Jurkat, Clone E6-1 (cell line): ENCODE data around the gene NT5DC2. TPM values are rescaled to one million over a fixed set of nuclear protein-coding genes. Genes with fewer than 3 reads are reported as not detected.
A peak's percentile ranks its signal among the peaks of the same experiment; 100 is the strongest.

Source experiments
- DNase-seq: peaks from one replicate; pipeline ENCODE4 v3.0.0-alpha.2; 2011; ENCODE audit warnings: low read depth, low spot score
- H3K4me3 ChIP-seq: 2 replicates; pipeline ENCODE4 v1.5.1; 2011; ENCODE audit warnings: mild to moderate bottlenecking, low read length, control low read depth, moderate library complexity
- polyA plus RNA-seq: library from polyadenylated mRNA; unstranded; fragments of >200 nt; gene quantifications from one replicate; pipeline ENCODE4 v1.2.1, GENCODE V29; 2012; ENCODE audit warnings: missing spikeins; ENCODE audit not compliant: insufficient read length, insufficient read depth

Gene NT5DC2
- 215 TPM for polyA plus RNA-seq

DNA sequence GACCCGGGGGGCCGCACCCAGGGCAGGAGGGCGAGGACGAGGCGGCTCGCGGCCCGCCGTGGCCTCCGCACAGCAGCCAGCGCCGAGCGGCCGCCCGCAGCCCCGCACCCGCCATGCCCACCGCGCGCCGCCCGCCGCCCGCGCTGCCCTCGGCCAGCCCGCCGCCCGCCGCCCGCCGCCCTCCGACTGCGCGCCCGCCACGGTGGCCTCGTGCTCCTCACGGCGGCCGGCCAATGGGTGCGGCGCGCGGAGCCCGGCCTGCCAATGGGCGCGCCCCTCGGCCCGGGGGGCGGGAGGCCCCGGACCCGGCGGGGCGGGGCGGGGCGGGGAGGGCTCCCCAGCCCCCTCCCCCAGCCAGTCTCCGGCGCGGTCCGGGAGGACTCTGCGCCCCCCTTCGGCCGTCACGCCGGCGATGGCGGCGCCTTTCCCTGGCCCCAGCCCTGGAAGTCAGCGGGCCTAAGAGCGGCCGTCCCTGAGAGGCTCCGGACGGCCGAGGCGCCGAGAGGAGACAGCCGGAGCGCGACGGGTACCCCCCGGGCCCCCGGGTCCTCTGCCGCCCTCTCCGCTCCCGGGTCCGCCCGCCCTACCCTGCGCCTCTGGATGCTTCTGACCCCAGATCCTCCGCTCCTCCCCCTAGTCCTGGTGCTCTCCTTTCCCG is at the start of gene NT5DC2:
Gene NT5DC2, minus strand, starts transcription at position 235 of the 658 bp plus-strand sequence. Its CDS starts 120 bp downstream, at position 115.
- DNase-seq, result peak; percentile 39
- H3K4me3 ChIP-seq, result peak within 1 kb of the TSS; percentile 64

DNA sequence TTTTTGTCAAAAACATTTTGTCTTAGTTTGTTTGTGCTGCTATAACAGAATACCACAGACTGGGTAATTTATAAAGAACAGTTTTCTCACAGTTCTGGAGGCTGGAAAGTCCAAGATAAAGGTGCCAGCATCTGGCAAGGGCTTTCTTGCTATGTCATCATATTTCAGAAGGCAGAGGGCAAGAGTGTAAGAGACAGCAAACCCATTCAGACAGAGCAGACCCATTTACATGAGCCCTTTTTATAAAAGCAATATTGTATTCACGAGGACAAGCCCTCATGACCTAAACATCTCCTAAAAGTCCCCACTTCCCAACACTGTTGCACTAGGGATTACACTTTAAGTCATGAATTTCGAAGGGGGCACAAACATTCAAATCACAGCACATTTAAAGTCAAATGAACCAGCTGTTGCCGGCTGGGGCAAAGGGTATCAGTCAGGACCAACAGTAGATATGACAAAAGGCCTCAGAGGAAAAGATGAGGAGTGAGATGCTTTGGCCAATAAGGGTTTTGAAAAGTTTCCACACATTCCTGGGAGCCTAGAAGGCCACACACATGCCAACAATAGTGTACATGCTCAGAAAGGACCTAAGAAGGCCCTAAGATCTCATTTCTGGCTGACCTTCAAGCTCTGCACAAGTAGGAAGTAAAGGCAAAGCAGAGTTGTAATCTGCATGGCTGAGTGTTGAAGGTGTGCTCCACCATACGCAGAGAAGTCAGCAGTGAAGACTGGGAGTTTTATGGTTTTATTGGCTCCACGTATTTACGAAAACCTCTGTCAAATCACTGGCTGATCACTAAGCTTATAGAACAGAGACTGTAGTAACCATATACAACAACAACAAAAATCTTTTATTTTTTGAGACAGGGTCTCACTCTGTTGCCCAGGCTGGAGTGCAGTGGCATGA is 40.7 kb upstream of the NT5DC2 start:
- no peak overlapping the region for H3K4me3 ChIP-seq
- DNase-seq, result no peak

DNA sequence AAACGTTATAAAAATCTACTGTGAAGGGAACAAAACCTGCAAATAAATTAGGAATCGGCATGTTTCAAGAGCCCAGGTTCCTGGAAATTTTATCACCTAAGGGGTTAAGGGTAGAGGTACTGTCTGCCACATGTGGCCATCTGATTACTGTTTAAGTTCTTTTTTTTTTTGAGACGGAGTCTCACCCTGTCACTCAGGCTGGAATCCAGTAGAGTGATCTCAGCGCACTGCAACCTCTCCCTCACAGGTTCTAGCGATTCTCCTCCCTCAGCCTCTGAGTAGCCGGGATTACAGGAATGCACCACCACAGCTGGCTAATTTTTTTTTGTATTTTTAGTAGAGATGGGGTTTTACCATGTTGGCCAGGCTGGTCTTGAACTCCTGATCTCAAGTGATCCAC is 38.6 kb upstream of the NT5DC2 start:
- no peak for DNase-seq
- H3K4me3 ChIP-seq, result no peak overlapping the region

DNA sequence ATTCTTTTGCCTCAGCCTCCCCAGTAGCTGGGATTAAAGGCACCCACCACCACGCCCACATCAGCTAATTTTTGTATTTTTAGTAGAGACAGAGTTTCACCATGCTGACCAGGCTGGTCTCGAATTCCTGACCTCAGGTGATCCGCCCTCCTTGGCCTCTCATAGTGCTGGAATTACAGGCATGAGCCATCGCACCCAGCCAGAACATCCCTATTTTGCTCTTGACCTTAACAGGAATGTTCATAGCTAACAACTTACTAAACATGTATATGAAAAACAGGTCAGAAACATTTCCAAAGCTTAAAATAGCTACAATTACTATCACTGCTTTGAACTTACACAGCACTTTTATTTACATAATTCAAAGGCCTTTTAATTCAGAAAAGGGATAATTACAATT is 36.4 kb upstream of the NT5DC2 start:
- no peak overlapping the region for H3K4me3 ChIP-seq
- no peak for DNase-seq

DNA sequence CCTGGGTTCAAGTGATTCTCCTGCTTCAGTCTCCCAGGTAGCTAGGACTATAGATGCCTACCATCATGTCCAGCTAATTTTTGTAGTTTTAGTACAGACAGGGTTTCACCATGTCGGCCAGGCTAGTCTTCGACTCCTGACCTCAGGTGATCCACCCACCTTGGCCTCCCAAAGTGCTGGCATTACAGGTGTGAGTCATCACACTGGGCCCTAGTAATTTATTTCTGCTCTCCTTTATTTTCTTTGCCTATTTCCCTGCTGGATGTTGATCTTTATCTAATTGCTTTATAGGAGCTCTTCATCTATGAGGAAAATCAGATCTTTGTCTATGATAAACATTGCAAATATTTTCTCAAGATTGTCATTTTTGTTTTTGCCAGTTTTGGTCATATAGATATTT is 34.4 kb upstream of the NT5DC2 start:
- H3K4me3 ChIP-seq, result no peak overlapping the region
- no peak for DNase-seq

DNA sequence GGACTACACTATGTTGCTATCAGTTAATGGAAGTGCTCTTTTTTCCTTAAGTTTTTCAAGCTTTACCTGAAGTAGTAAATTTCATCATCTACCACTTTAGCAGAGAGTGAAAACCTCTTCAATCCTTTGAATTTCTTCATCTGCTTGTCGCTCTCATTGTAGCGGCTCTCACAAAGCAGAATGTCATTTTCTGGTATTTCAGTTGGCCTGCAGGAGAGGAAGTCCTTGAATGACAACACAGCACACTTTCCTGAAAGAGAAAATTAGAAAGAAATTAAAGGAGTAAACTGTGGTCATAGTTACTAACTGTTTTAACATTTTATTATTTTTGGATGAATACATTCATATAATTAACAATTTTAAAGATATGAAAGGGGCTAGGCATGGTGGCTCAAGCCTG is 30.3 kb upstream of the NT5DC2 start:
- no peak for DNase-seq
- no peak overlapping the region for H3K4me3 ChIP-seq

DNA sequence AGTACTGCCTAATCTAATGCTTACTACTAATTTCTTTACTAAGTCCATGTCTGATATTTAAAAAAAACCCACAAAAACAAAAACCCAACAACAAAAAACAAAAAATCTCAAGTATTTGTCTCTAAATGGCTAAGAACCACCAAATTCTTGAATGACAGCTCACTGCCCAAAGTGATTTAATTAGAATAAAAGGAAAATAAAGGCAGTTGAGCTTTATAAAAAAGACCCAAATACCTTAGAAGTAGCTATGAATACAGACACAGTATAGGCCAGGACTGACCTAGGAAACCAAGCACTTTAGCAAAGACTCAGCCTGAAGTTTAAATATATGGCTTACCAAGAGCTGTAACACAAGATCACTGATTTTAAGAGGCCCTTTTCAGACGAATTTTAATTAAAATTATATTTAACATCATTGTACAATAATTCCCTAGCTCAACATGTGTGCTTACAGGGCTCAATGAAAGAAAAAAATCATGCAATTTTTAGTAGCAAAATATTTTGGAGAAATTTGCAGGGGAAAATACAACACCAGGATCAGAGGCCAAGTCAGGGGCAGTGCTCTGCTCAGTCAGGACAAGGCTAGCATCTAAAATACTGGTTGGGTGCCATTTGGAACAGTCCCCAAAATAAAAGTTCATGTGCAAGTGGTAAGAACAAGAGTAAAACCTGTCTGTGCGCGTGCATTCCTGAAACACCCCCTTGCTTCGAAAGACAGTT is 27.5 kb upstream of the NT5DC2 start:
- H3K4me3 ChIP-seq, result no peak overlapping the region
- DNase-seq, result no peak

DNA sequence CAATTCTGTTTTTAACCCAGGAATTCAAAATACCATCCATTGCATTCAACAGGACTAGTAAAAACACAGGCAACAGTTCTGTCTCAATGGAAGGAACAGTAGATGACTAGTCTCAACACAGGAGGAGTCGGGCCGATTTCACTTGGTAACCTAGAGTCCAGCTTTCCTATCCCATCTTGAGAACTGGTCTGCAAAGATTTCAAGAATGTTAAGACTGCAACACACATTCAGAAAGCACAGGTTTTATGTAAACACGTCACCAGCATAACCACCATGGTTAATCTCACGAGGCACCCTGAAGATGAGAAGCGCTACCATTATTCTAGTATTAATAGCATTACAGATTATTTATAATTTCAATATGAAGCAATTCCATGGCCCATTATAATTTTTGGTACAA is 24.8 kb upstream of the NT5DC2 start:
- DNase-seq, result no peak

DNA sequence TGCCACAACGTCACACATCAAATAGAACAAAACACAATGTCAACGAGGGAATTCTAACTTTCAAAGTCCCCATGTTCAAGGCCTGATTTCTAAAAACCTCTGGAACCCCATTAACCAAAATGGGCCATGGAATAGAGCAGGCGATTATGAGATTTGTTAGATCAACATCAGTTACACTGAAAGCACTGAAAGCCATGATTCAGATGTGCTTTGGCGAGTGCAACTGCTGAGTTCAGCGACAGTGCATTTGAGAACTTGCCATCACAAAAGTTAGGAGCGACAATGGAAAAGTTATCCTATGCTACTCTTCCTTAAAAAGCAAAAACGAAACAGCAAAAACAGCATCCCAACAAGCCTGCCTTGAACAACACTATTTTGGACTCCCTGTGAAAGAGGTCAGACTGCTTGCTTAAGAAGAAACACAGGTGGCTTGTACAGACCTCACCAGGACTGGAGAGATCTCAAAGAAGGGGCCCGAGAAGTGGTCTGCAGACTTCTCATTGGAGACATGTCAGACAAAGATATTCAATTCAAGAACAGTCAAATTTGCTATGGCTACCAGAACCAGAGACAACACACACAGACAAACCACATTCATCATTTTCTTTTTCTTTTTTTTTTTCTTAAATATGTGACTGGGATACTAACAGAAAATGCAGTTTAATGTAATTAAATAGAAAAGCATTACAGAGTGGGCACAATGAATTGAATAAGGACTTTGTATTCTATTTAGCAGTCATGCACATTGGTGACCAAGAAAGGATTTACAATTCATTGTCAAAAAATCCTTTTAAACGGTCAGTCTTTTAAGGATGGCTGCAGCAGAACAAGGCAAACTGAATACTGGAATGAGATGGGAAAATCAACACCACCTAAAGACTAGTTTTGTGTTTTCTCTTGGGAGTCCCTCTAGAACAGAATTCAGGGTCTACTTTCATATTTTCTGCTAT is 23.6 kb upstream of the NT5DC2 start:
- DNase-seq, result no peak
- H3K4me3 ChIP-seq, result no peak overlapping the region

More for the DNA sequence above, 24.8 kb upstream of the NT5DC2 start:
- no peak overlapping the region for H3K4me3 ChIP-seq

DNA sequence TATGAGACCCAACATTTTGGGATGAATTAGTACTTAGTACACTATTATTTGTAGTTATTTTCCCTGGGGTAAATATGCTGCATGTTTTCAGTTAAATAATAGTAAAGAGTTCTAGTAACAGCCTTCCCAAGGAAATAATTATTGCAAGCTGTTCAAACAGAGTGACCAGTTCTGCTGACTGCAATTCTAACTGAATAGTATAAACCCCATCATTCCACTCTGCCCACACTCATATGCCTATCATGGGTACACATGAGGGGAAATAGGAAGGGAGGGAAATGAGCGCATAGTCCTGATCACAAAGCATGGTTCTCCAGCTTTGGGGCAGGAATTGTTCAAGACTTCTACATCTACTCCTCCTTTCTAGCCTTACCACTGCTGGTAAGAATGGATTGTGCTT is 21.4 kb upstream of the NT5DC2 start:
- no peak overlapping the region for H3K4me3 ChIP-seq
- DNase-seq, result no peak

DNA sequence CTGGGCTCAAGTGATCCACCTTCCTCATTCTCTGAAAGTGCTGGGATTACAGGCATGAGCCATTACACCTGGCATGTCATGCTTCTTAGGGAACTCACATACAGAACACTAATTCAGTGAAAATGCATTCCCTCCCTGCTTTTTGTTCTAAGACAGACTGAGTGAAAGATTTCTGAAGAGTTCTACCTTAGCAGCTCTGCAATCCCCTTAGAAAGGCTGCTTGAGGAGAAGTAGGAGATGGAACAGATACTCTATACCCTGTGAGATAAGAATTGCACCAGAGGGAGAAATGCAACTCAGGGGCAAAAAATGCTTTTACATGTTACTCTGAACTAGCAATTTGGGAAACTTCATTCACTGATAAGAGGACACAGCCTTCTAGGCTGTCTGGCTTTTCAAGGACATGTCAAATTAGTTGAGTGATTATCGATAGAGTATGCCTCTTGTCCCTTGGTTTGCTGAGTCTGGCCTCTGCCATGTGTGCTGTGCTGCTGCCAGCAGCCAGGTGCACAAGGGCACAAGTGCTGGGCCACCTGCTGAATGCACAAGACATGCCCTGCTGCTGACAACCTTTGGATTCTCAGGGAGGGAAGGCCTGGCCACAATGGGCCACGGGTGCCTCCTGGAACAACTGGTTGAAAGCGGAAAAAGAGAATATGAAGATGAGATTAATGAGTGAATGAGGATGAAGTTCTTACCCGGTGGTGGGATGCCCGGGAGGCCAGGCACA is 20.5 kb upstream of the NT5DC2 start:
- no peak overlapping the region for H3K4me3 ChIP-seq
- no peak for DNase-seq

DNA sequence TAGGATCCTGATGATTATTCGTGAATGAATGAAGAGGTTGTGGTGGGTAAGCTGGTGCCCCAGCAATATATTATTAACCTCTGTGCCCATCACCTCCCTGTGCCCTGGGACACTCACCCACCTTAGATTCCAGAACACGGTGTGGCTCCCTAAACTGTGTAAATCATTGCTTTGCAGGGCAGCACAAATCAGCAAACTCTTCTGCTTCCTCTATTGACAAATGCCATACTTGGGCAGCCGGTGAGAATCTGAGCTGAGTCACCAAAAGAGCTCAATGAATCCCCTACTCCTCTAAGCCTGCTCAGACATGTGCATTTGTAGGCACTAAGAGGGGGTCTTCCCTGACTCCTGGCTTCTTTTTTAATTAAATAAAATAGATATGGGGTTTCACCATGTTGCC is 18.4 kb upstream of the NT5DC2 start:
- no peak for DNase-seq

DNA sequence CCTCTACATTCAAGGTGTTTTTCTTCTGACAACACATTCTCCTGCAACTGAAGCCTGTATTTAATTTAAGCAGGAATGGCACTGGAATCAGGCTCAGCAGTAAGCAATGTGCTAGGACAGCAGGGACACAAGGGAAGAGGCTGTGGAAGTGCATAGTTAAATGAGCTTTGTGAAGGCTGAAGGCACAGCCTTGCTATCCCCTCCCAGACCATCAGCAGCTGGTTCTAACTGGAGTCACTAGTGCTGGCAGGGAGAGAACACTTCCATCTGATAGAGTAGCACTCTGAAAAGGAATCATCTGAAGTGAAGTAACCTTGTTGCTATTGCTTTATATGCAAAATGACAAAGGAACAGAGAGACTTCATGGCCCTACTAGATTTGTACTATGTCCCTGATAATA is 17.5 kb upstream of the NT5DC2 start:
- no peak for DNase-seq
- H3K4me3 ChIP-seq, result no peak overlapping the region

More for the DNA sequence above, 18.4 kb upstream of the NT5DC2 start:
- H3K4me3 ChIP-seq, result no peak overlapping the region

DNA sequence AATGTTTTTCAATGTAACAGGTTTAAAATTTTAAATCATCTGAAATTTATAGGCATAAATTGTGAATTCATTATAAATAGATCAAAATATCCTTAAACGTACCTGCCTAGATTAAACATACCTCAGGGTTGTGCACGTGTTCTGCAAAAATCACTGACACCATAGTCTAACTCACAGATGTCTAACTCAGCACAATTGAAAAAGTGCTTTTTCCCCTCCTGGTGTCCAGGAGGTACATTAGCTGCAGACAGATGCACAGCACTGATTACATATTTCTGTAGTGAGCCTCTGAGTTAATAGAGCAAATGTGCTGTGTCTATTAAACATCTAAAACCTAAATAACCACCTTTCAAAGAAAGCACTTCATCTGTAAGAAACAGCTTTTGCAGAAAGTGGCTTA is 13.5 kb upstream of the NT5DC2 start:
- no peak overlapping the region for H3K4me3 ChIP-seq
- no peak for DNase-seq

DNA sequence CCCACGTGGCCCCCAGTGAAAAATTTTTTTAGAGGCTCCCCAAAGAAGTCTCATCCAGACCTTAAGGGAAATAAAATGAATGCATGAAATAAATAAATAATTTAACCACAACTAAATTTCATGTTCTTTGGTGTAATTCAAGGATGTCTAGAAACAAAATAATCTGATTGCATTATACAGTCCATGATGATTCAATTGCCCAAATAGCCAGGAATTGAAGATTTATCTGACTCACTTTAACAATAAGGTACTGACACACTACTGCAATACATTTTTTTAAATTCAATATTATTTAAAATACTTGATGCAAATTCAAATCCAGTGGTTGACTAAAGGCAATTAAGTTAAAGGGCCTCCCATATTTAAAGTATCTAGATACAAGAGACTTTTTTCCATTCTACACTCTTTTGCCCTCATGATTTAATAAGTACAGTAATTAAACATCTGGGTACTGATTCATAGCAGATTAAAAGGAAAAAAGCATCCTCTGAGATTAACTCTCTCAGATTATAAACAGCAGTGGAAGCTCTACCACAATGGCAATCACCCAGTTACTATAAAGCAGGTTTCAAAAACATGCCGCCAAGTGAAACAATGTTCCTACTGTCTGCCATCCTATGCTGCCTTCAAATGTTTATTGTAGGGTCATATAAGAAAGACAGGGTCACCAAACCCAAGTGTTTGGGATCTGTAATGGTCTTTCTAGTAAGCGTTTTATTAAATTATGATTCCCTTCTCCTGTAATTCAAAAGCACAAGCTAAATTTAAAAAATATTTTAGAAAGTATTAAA is 12.6 kb upstream of the NT5DC2 start:
- no peak overlapping the region for H3K4me3 ChIP-seq
- no peak for DNase-seq

DNA sequence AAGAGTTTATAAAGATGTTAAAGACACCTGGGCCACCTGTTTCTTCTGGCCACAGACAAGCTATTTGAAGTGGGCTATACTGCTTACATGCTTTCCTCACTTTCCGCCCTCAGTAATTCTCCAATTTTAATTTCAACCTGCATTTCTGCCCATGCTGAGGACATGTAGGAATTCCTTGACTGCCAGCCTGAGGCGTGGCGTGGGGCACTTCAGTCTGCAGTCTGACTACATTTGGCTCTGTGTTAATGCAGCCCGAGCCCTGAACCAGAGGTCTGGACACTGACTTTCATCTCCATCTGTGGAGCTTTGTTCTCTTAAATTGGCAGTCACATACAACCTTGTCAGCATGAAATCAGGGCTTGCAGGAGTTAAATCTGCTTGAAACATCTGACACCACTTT is 11.3 kb upstream of the NT5DC2 start:
- no peak for DNase-seq
- no peak overlapping the region for H3K4me3 ChIP-seq

DNA sequence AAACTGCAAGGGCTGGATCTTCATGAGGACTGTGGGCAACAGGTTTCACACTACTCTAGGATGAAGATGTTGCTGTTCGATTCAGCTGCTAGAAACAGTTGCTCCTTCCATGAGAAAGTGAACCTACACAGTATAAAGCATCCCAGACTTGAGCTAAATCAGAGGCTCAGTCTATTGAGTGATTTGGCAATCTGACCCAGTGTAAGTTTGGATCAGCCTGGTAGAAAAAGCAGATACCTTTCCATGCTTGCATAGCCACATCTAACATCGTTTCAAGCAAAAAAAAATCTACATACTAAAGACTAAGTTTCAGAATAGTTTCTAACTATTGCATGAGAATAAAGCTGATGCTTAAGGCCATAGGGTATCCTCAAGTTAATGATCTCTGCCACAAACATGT is 7.4 kb upstream of the NT5DC2 start:
- no peak overlapping the region for H3K4me3 ChIP-seq
- no peak for DNase-seq
